Activated CD4-positive, CD25-positive, alpha-beta regulatory T cell treated with anti-CD3 and anti-CD28 coated beads, Interleukin-2, amount 50 U/mL, for 72 hours (primary cell): ENCODE measurements around the gene MYH7B.

Source experiments
- DNase-seq: peaks from one replicate; pipeline ENCODE4 v3.0.0; 2021

The MYH7B gene

GRCh38 chr20:34978092-34978744 is 22.6 kb downstream of the MYH7B start:
- DNase-seq = no peak

DNA sequence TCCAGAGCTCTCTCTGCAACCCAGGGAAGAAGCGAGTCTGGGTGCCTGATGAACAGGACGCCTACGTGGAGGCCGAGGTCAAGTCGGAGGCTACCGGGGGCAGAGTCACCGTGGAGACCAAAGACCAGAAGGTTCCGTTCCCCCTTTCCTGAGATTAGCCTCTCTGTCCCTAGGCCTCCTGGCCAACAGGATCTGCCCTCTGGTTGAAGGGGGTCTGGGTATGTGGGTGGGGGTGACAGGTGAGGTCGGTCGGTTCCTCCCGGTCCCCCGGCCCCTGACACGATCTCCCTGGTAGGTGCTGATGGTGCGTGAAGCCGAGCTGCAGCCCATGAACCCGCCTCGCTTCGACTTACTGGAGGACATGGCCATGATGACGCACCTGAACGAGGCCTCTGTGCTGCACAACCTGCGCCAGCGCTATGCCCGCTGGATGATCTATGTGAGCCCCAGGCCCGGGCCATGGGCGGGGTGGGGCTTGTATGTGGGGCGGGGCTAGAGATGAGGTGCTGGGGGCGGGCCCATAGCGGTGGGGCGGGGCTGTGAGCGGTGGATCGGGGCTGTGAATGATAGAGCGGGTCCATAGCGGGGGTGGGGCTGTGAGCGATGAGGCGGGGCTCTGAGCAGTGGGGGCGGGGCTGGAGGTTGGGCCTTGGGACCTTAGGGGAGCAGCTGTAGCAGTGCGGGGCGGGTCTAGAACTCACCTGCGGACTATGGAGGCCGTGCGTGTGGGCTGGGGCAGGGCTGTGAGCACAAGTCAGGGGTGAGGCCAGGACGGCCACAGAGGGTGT is 23.9 kb downstream of the MYH7B start:
- no peak for DNase-seq

GRCh38 chr20:34980543-34981233 is 25.0 kb downstream of the MYH7B start:
- no peak for DNase-seq

- no peak for DNase-seq
These were observed 26.8 kb downstream of the MYH7B start for GRCh38 chr20:34982270-34983088.

DNA sequence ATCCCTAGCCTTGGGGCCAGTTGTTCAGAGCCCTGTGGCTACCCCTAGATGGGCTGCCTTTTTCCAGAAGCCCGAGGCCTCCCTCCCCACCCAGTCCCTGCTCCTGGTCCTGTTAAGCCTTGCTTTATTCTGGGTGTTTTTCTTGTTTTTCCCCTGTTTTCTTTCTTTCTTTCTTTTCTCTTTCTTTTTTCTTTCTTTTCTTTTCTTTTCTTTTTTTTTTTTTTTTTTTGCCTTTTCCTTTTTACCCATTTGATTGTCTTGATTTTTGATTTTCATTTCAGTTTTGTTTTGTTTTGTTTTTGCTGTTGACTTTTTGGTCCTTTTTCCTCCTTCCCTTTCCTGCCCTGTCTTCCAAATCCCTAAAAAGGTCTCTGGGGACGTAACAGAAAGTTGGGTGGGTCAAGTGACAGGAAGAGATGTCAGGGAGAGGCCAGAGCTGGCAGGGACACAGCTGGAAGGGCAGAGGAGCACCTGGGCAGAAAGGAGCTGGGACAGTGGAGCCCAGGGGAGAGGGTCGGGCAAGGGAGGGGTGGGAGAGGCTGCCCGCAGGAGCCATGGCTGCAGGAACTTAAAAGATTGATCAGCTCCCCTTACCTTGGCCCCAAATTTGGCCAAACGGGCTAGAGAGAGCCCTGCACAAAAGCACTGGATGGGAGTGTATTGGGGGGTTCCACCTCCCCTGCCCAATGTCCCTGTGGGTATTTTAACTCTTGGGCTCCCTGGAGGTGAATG is 27.6 kb downstream of the MYH7B start:
- DNase-seq = no peak

DNA sequence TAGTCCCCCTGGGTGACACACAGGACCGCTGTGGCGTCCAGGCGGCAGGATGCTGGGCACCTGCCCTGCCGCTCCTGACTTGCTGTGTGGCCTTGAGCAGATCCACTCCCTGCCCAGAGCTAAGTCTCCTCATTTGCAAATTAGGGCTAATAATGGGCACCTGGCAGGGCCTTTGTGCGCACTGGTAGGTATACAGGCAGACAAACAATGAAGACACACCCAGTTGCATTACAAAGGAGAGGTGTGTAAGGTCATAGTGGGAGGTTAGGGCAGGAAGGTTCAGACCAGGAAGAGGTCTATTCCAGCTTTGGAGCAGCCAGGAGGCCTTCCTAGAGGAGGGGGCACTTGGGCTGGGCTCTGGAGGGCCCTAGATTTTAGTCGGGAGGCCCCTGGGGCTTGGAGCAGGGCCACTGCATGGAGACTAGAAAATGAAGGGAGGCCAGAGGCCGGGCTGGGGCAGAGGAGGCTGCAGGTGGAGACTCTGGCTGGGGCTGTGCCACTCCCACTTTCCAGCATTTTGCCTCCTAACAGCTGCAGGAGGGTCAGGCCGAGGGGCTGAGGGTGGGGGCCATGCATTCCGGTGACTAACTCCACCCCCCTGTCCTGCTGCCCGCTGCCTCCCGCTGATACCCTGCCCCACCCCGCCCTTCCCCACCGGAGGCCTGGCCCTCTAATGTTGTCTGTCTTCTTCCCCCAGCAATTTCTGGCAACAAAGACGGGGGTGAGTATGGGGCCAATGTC is 28.5 kb downstream of the MYH7B start:
- DNase-seq = no peak

- DNase-seq = no peak
These were observed 29.1 kb downstream of the MYH7B start for GRCh38 chr20:34984756-34985261.

- no peak for DNase-seq
These were observed 30.0 kb downstream of the MYH7B start for GRCh38 chr20:34985461-34986310.

DNA sequence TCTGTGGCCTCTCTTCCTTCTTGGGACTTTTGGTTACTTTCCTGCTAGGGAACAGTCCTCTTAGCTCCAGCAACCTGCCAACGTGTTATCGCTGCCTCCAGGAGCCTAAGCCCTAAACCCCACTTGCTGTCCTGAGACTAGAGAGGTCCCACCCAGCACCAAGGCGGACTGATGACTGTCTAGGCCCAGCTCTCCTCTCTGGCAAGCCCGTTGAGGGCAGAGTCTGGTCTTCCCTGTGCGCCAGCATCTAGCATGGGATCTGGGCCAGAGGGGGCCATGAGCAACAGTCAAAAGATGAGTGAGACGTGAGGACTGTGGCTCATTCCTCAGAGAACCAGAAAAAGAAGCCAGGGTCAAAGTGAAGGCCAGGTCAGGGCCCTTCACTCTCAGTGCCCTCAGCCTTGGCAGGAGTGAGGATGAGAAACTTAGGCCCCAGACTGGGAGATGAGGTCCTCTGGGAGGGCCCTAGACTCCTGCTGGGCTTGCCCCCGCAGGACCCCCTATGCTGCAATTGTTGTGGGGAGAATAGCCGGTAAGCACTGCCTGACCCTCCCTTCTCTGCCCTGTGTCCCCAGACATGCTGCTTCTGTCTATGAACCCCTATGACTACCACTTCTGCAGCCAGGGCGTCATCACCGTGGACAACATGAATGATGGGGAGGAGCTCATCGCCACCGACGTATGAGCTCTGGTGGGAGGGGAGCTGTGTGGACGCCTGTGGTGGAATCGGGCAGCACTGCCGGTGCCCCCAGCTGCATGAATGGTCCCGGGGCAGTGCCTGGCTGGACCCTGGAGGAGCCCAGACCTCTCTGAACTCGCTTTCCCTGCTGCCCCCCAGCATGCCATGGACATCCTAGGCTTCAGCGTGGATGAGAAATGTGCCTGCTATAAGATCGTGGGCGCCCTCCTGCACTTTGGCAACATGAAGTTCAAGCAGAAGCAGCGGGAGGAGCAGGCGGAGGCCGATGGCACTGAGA is 30.9 kb downstream of the MYH7B start:
- no peak for DNase-seq

GRCh38 chr20:34987288-34988190 is 31.9 kb downstream of the MYH7B start:
- no peak for DNase-seq

- no peak for DNase-seq
These were observed 32.5 kb downstream of the MYH7B start for GRCh38 chr20:34988191-34988540.

DNA sequence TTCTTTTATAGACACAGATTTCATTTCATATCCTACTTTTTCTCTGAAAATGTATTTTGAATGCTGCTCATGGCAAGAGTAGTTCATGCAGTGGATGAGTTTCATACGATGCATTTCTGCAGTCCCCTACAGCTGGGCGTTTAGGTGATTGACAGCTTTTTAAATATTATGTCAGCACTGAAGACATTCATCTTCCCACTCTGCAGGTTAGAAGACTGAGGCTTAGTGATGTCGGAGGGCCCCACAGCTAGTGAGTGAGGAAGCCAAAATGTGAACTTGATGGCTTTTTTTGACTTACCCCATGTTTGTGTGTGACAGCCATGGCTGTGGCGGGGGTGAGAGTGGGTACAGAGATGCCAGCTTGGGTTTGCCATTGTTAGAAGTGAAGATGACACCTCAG is 33.5 kb downstream of the MYH7B start:
- no peak for DNase-seq

GRCh38 chr20:34989670-34990069 is 34.0 kb downstream of the MYH7B start:
- no peak for DNase-seq

DNA sequence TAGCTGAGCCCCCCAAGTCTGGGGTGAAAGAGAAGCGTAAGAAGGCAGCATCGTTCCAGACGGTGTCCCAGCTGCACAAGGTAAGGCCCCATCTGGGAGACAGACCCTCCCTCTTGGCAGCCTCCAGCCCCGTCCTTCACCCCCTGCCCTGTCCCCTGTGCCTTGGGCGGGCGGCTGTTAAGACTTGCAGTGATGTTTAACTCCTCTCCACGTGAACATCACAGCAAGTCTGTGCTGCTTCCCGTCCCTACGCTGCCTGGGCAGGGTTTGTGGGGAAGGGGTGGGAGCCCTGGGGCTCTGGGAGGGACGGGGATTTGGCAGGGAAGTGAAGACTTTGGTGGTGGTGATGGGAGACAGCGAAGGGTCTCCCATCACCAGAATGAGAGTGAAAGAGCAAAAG is 34.6 kb downstream of the MYH7B start:
- no peak for DNase-seq

DNA sequence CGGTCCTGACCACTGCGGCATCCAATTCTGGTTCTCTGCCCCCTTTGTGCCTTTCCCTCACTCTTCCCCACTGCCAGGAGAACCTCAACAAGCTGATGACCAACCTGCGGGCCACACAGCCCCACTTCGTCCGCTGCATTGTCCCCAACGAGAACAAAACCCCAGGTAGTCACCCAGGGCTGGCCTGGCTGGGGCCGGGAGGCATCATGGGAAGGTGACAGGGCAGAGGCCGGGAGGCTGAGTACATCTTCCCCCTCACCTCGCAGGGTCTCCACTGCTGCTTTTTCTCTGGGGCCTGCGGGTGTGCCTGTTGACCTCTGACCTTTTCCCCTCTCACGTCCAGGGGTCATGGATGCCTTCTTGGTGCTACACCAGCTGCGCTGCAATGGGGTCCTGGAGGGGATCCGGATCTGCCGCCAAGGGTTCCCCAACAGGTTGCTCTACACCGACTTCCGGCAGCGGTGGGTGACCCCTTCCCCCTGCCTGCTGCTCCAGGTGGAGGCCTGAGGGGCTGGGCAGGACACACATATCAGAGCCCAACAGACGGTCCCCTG is 35.1 kb downstream of the MYH7B start:
- no peak for DNase-seq

DNA sequence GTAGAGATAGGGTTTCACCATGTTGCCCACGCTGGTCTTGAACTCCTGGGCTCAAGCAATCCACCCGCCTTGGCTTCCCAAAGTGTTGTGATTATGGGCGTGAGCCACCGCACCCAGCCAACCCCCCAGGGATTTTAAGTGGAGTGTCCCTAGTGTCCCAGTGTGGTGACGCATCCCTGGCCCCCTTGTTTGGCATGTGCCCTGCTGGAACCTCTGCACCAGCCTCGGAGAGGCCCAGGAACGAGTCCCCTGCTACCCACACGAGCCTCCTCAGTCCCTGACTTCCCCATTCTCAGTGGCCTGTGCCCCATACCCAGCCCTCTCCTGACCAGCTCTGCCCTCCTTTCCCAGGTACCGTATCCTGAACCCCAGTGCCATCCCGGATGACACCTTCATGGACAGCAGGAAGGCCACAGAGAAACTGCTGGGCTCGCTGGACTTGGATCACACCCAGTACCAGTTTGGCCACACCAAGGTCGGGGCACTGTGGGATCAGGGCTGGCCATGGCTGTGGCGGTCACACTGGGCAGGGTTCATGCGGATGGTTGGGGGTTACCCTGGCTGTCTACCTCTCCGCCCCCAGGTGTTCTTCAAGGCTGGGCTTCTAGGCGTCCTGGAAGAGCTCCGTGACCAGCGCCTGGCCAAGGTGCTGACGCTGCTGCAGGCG is 37.2 kb downstream of the MYH7B start:
- DNase-seq = no peak

- no peak for DNase-seq
These were observed 38.4 kb downstream of the MYH7B start for GRCh38 chr20:34993941-34994508.
